ENCODE data around the gene SLC37A2.

The SLC37A2 gene

DNA sequence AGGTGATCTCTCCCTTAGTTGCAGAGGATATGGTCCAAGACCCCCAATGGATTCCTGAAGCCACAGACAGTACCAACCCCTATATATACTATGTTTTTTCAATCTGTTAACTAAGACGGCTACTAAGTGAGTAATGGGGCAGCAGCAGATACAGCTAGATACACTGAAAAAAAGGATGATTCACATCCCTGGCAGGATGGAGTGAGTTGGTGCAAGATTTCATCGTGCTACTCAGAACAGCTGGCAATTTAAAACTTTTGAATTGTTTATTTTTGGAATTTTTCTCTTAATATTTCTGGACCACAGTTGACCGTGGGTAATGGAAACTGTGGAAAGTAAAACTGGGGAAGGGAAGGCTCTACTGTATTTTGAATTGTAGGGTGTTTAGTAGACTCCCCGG lies 65.3 kb downstream of the SLC37A2 start:
- H3K4me3 Mint-ChIP-seq = no peak overlapping the region
- H3K9me3 Mint-ChIP-seq = no peaks in the 10 kb centered on the region
- no peaks in the 10 kb centered on the region for H3K4me1 Mint-ChIP-seq (ENCODE audit: low read depth)
- H3K36me3 Mint-ChIP-seq (ENCODE audit: low read depth) = no peaks in the 10 kb centered on the region
- no peak overlapping the region for H3K27ac Mint-ChIP-seq
- H3K27me3 Mint-ChIP-seq (ENCODE audit: low read depth) = peaks cover 32% of the 10 kb centered on the region

- Mint-ChIP-seq H3K4me1 (ENCODE audit: low read depth) (no peaks in the 10 kb centered on the region), H3K4me3 (no peak overlapping the region), H3K27me3 (ENCODE audit: low read depth) (peaks cover 39% of the 10 kb centered on the region), H3K9me3 (no peaks in the 10 kb centered on the region), H3K36me3 (ENCODE audit: low read depth) (no peaks in the 10 kb centered on the region), H3K27ac (no peak overlapping the region)
Observed at GRCh38 chr11:125129316-125129993, 66.3 kb downstream of the SLC37A2 start.

- Mint-ChIP-seq H3K27me3 (ENCODE audit: low read depth) (peaks cover 50% of the 10 kb centered on the region), H3K4me1 (ENCODE audit: low read depth) (no peaks in the 10 kb centered on the region), H3K27ac (no peak overlapping the region), H3K36me3 (ENCODE audit: low read depth) (no peaks in the 10 kb centered on the region), H3K9me3 (no peaks in the 10 kb centered on the region), H3K4me3 (no peak overlapping the region)
Observed at GRCh38 chr11:125132071-125132470, 69.0 kb downstream of the SLC37A2 start.

DNA sequence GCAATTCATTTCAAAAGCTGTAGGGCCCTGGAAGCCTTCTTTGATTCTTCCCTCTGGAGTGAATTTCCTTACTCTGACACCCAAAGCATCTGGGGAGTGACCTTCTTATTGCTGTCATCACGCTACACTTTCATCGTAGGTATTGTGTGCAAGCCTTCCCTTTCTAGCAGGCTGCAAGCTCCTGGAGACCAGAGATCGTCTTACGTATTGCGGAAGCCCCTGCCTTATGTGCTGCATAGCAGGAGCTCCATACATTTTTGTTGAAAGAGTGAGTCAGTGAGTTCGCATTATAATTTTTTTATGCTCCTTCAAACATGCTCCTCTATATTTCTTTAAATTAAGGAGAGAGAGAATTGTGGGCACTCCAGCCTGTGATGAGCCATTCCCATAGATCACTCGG lies 69.5 kb downstream of the SLC37A2 start:
- H3K9me3 Mint-ChIP-seq = no peaks in the 10 kb centered on the region
- H3K4me3 Mint-ChIP-seq = no peak overlapping the region
- H3K27me3 Mint-ChIP-seq (ENCODE audit: low read depth) = peaks cover 48% of the 10 kb centered on the region
- no peaks in the 10 kb centered on the region for H3K4me1 Mint-ChIP-seq (ENCODE audit: low read depth)
- no peaks in the 10 kb centered on the region for H3K36me3 Mint-ChIP-seq (ENCODE audit: low read depth)
- H3K27ac Mint-ChIP-seq = no peak overlapping the region

GRCh38 chr11:125136001-125136400 lies 72.9 kb downstream of the SLC37A2 start:
- Mint-ChIP-seq H3K27ac (no peak overlapping the region), H3K27me3 (ENCODE audit: low read depth) (peaks cover 36% of the 10 kb centered on the region), H3K9me3 (no peaks in the 10 kb centered on the region), H3K4me3 (no peak overlapping the region), H3K4me1 (ENCODE audit: low read depth) (no peaks in the 10 kb centered on the region), H3K36me3 (ENCODE audit: low read depth) (no peaks in the 10 kb centered on the region)

DNA sequence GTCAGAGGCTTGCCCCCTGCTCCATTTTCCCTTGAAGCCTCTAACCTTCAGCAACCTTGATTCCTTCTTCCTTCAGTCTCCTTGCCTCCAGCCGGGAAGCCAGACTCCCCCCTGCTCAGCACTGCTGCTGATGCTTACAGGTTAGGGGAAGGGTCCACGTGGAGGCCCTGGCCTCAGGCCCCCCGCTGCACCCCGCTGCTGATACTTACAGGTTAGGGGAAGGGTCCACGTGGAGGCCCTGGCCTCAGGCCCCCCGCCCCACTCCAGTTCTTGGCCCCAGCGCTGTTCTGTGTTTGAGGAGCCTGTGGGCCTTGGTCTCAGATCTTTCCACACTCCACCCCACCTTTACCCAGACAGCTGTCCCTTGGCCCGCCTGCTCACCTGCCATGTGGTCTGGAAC lies 75.9 kb downstream of the SLC37A2 start:
- peaks cover 34% of the 10 kb centered on the region for H3K27me3 Mint-ChIP-seq (ENCODE audit: low read depth)
- H3K4me3 Mint-ChIP-seq = no peak overlapping the region
- H3K4me1 Mint-ChIP-seq (ENCODE audit: low read depth) = peaks cover 2% of the 10 kb centered on the region
- no peaks in the 10 kb centered on the region for H3K36me3 Mint-ChIP-seq (ENCODE audit: low read depth)
- H3K27ac Mint-ChIP-seq = no peak overlapping the region
- H3K9me3 Mint-ChIP-seq = no peaks in the 10 kb centered on the region

DNA sequence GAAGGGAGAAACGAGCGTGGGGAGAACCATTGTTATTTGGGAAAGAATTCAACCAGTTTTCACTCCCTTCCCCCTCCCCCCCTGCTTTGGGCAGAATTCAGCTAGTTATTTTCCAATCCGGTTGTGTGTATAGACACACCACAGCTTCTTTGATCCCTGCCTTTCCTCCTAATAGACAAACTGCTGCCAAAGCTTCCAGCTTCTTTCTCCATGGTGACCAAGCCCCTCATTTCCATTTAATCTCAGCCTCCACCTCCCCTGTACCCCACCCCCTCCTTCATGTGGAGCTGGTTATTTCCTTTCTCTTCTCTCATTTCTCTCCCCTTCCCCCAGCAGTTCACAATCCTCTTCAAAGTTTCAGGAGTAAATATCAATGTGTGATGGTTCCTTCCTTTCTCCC lies 76.7 kb downstream of the SLC37A2 start:
- Mint-ChIP-seq H3K27ac (no peak overlapping the region), H3K27me3 (ENCODE audit: low read depth) (peaks cover 27% of the 10 kb centered on the region), H3K9me3 (no peaks in the 10 kb centered on the region), H3K4me3 (no peak overlapping the region), H3K36me3 (ENCODE audit: low read depth) (no peaks in the 10 kb centered on the region), H3K4me1 (ENCODE audit: low read depth) (peaks cover 2% of the 10 kb centered on the region)

Data from T-helper 1 cell treated with Interleukin-12 subunit alpha and Interleukin-12 subunit beta and Interleukin-4 antibody, amounts not matched to agents 30 μg/mL and 1 μg/mL, for 36 hours (primary cell).